ENCODE data around the gene SCRN1. TPM values are rescaled to one million over a fixed set of nuclear protein-coding genes. Genes with fewer than 3 reads are reported as not detected.
"Not testable (repeated sequence)": the region's sequence is repeated elsewhere in the genome, so short reads cannot be mapped to it uniquely, and the experiment has no call there.

The SCRN1 gene
- total RNA-seq, 4 donors from 2014 or later = 14.4 to 66.5 (median 44.1) TPM

DNA sequence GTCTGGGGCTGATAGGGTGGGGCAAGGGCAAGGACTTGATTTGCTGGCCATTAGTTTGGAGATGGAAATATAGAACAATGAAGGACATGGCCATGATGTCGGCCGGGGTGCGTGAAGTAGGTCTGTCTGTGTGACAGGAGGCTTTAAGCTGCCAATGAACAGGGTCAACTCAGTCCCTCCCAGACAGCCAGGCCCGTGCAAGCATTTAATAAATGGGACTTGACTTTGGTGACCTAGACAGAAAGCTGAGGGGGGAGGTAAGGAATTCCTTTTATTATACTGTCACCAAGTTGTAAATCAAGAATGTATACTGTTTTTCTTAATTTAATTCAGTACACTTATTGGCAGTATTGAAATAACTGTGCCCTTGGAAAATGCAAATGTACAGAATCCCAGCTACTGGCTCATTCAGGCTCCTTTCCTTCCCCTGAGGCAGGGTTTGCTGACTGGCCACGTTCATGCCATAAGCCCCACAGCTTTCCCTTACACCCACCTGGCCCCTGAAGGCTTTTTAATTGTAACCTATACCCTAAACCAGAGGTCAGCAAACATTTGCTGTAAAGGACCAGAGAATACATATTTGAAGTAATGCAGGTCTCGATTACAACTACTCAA is 96.1 kb downstream of the SCRN1 start:
- H3K4me3 ChIP-seq = no peak overlapping the region
- no peaks in the 10 kb centered on the region for H3K4me1 ChIP-seq
- H3K9me3 ChIP-seq = no peaks in the 10 kb centered on the region
- intact Hi-C loops (cut with DNase I; ENCODE audit: low total_unique reads) = no loop called here
- H3K27ac ChIP-seq = no peak overlapping the region
- H3K36me3 ChIP-seq = no peaks in the 10 kb centered on the region
- DNase-seq = no peak
- TF ChIP-seq, protein P1, sequence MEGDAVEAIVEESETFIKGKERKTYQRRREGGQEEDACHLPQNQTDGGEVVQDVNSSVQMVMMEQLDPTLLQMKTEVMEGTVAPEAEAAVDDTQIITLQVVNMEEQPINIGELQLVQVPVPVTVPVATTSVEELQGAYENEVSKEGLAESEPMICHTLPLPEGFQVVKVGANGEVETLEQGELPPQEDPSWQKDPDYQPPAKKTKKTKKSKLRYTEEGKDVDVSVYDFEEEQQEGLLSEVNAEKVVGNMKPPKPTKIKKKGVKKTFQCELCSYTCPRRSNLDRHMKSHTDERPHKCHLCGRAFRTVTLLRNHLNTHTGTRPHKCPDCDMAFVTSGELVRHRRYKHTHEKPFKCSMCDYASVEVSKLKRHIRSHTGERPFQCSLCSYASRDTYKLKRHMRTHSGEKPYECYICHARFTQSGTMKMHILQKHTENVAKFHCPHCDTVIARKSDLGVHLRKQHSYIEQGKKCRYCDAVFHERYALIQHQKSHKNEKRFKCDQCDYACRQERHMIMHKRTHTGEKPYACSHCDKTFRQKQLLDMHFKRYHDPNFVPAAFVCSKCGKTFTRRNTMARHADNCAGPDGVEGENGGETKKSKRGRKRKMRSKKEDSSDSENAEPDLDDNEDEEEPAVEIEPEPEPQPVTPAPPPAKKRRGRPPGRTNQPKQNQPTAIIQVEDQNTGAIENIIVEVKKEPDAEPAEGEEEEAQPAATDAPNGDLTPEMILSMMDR (IDR thresholded peaks at IDR 0.05) = no peak
- no peak for TF ChIP-seq POLR2A (IDR thresholded peaks at IDR 0.05)
- no peaks in the 10 kb centered on the region for H3K27me3 ChIP-seq

DNA sequence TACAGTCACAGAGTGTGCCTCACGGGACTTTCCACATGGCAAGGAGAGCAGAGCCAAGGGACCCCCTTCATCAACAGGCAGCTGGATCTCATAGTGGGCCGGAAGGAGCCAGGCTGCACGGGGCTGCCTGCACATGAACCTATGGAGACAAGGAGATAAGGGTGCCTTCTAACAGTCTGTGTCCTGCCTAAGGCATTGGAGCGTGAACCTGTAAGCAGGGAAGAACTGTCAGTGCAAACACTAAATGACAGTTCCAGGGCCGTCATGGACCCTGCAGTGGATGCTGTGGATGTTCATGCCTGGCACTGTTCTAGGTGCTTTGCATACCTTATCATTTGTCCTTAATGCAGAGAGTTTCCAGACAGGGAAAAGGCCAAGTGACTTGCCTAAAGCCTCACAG is 97.4 kb downstream of the SCRN1 start:
- Histone ChIP-seq H3K27ac (no peak overlapping the region), H3K4me3 (no peak overlapping the region), H3K9me3 (no peaks in the 10 kb centered on the region), H3K4me1 (no peaks in the 10 kb centered on the region), H3K36me3 (no peaks in the 10 kb centered on the region), H3K27me3 (no peaks in the 10 kb centered on the region)
- no peak for TF ChIP-seq POLR2A (IDR thresholded peaks at IDR 0.05)
- TF ChIP-seq, protein P1 (IDR thresholded peaks at IDR 0.05) = no peak
- intact Hi-C loops (cut with DNase I; ENCODE audit: low total_unique reads) = no loop called here
- no peak for DNase-seq

DNA sequence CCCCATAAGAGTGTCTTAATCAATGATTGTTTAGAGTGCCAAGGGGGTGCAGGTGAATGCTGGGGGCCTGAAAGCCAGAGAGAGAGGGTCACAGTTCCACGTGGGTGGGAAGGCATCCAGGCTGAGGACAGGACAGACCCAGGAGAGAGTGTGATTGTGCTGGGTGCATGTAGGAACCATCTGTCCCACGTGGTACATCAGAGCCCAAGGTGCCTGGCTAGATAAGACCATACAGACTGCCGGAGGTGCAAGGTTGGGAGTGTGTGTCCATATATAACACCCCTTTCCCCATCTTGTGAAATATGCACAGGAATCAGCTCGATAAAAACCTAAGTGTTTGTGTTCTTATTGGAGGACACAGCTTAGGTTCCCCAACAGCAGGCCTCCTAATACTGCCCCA is 97.8 kb downstream of the SCRN1 start:
- intact Hi-C loops (cut with DNase I; ENCODE audit: low total_unique reads) = no loop called here
- DNase-seq = no peak
- no peaks in the 10 kb centered on the region for H3K36me3 ChIP-seq
- no peaks in the 10 kb centered on the region for H3K4me1 ChIP-seq
- TF ChIP-seq, protein P1 (IDR thresholded peaks at IDR 0.05) = no peak
- TF ChIP-seq POLR2A (IDR thresholded peaks at IDR 0.05) = no peak
- H3K4me3 ChIP-seq = no peak overlapping the region
- H3K27ac ChIP-seq = no peak overlapping the region
- H3K27me3 ChIP-seq = no peaks in the 10 kb centered on the region
- no peaks in the 10 kb centered on the region for H3K9me3 ChIP-seq

DNA sequence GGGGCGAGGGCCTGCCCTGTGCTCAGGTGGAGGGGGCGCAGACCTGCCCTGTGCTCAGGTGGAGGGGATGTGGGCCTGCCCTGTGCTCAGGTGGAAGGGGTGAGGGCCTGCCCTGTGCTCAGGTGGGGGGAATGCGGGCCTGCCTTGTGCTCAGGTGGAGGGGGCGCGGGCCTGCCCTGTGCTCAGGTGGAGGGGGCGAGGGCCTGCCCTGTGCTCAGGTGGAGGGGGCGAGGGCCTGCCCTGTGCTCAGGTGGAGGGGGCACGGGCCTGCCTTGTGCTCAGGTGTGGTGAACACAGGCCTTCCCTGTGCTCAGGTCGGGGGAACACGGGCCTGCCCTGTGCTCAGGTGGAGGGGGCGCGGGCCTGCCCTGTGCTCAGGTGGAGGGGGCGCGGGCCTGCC is 98.8 kb downstream of the SCRN1 start:
- H3K4me3 ChIP-seq; H3K36me3 ChIP-seq; H3K27me3 ChIP-seq; DNase-seq; H3K4me1 ChIP-seq; H3K27ac ChIP-seq; H3K9me3 ChIP-seq; intact Hi-C loops (cut with DNase I; ENCODE audit: low total_unique reads): not testable (repeated sequence)

DNA sequence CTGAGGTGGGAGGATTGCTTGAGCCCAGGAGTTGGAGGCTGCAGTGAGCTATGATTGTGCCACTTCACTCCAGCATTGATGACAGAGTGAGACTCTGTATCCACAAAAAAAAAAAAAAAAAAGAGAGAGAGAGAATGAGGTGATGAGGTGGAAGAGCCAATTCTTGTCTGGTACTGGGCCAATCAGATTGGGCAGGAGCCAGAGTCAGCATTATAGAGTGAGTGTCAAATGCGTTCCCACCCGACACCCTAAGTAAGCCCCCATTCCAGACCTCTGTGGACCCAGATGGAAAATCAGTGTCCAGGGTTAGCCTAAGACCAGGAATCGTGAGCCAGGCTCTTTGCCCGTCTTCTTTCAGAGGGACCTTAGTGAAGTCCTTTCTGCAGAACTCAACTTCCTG is 99.3 kb downstream of the SCRN1 start:
- DNase-seq = no peak
- Histone ChIP-seq H3K9me3 (no peaks in the 10 kb centered on the region), H3K36me3 (no peaks in the 10 kb centered on the region), H3K27ac (no peak overlapping the region), H3K4me1 (no peaks in the 10 kb centered on the region), H3K27me3 (no peaks in the 10 kb centered on the region), H3K4me3 (no peak overlapping the region)
- intact Hi-C loops (cut with DNase I; ENCODE audit: low total_unique reads) = no loop called here
- TF ChIP-seq, protein P1 (IDR thresholded peaks at IDR 0.05) = no peak
- no peak for TF ChIP-seq POLR2A (IDR thresholded peaks at IDR 0.05)

DNA sequence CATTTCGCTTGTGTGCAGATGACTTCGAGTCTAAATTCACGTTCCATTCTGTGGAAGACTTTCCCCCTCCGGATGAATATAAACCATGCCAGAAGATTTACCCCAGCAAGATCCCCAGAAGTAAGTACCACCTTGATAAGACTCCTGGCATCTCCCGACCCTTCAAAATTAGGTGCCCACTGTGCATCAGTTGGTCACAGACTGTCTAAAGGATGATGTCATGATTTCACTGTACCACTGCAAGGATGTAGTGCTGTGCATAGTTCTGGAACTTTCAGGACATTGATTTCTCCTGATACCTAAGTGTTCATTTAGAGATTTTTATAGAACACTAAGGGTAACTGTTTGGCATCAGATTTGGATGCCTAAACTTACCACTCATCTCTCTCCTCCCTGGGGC is 100.3 kb downstream of the SCRN1 start:
- intact Hi-C loops (cut with DNase I; ENCODE audit: low total_unique reads) = no loop called here

More for the DNA sequence above, 100.3 kb downstream of the SCRN1 start:
- TF ChIP-seq POLR2A (IDR thresholded peaks at IDR 0.05) = no peak
- TF ChIP-seq, protein P1 (IDR thresholded peaks at IDR 0.05) = no peak
- no peaks in the 10 kb centered on the region for H3K4me1 ChIP-seq
- no peaks in the 10 kb centered on the region for H3K27me3 ChIP-seq
- no peak for DNase-seq
- H3K9me3 ChIP-seq = no peaks in the 10 kb centered on the region
- H3K36me3 ChIP-seq = no peaks in the 10 kb centered on the region
- no peak overlapping the region for H3K4me3 ChIP-seq
- no peak overlapping the region for H3K27ac ChIP-seq

Data from uterus (tissue), 4 donors.